GM23338 (cell line): ENCODE measurements around the gene TNFRSF4. TPM values are rescaled to one million over a fixed set of nuclear protein-coding genes. Genes with fewer than 3 reads are reported as not detected.

Experiments used
- ATAC-seq: fragments of 200-7000 bp; cut with Tn5 transposase; 3 replicates; pipeline ENCODE4 v1.9.1; 2020
- DNase-seq: peaks from one replicate; pipeline ENCODE4 v3.0.0-alpha.2; 2015; ENCODE audit warnings: low spot score
- H2AFZ ChIP-seq: fragments of 200-600 bp; sonication (generic); 2 replicates; pipeline ENCODE4 v1.8.0; 2016; ENCODE audit warnings: antibody characterized with exemption, mild to moderate bottlenecking, moderate library complexity
- H3F3A ChIP-seq: fragments of 200-600 bp; sonication (generic); replicated peaks from 2 replicates; pipeline ENCODE4 v1.8.0; 2017; ENCODE audit warnings: antibody characterized with exemption, mixed run types, low read depth
- H3K27ac ChIP-seq: fragments of 200-600 bp; sonication (generic); 2 replicates; pipeline ENCODE4 v1.6.1; 2016; ENCODE audit warnings: low read depth
- H3K27me3 ChIP-seq: fragments of 200-600 bp; sonication (generic); 2 replicates; pipeline ENCODE4 v1.8.0; 2016; ENCODE audit warnings: mild to moderate bottlenecking, mixed run types, moderate library complexity; ENCODE audit not compliant: insufficient read depth
- H3K36me3 ChIP-seq: fragments of 200-600 bp; sonication (generic); 2 replicates; pipeline ENCODE4 v1.8.0; 2016; ENCODE audit warnings: mild to moderate bottlenecking; ENCODE audit not compliant: insufficient read depth
- H3K4me1 ChIP-seq: fragments of 200-600 bp; sonication (generic); 2 replicates; pipeline ENCODE4 v1.8.0; 2016; ENCODE audit warnings: mild to moderate bottlenecking, moderate library complexity; ENCODE audit not compliant: insufficient read depth
- H3K4me2 ChIP-seq: fragments of 200-600 bp; sonication (generic); 2 replicates; pipeline ENCODE4 v1.7.1; 2017; ENCODE audit warnings: mixed run types
- H3K4me3 ChIP-seq: fragments of 200-600 bp; sonication (generic); 2 replicates; pipeline ENCODE4 v1.6.1; 2016; ENCODE audit warnings: mixed run types
- H3K79me2 ChIP-seq: fragments of 200-600 bp; sonication (generic); replicated peaks from 2 replicates; pipeline ENCODE4 v1.8.0; 2017; ENCODE audit warnings: mild to moderate bottlenecking; ENCODE audit not compliant: insufficient read depth
- H3K9me2 ChIP-seq: fragments of 200-600 bp; sonication (generic); 2 replicates; pipeline ENCODE4 v1.8.0; 2017; ENCODE audit not compliant: insufficient read depth
- H4K20me1 ChIP-seq: fragments of 200-600 bp; sonication (generic); replicated peaks from 2 replicates; pipeline ENCODE4 v1.8.0; 2017; ENCODE audit warnings: mild to moderate bottlenecking; ENCODE audit not compliant: insufficient read depth
- H3K27ac Mint-ChIP-seq: 2 replicates; pipeline ENCODE4 v1.8.0; 2020; ENCODE audit warnings: inconsistent platforms, mild to moderate bottlenecking, moderate library complexity, mixed read lengths
- H3K27me3 Mint-ChIP-seq: 3 replicates; pipeline ENCODE4 v1.8.0; 2022; ENCODE audit warnings: low read depth, mild to moderate bottlenecking, moderate library complexity, mixed read lengths, inconsistent platforms; ENCODE audit not compliant: insufficient read depth, poor library complexity
- H3K36me3 Mint-ChIP-seq: 3 replicates; pipeline ENCODE4 v1.8.0; 2021; ENCODE audit warnings: low read depth, mild to moderate bottlenecking, inconsistent platforms, moderate library complexity, mixed read lengths
- H3K4me1 Mint-ChIP-seq: 3 replicates; pipeline ENCODE4 v1.8.0; 2020; ENCODE audit warnings: mild to moderate bottlenecking, inconsistent platforms, mixed read lengths
- H3K4me3 Mint-ChIP-seq: 3 replicates; pipeline ENCODE4 v1.8.0; 2021; ENCODE audit warnings: moderate library complexity, mild to moderate bottlenecking, inconsistent platforms, mixed read lengths
- H3K9me3 Mint-ChIP-seq: 3 replicates; pipeline ENCODE4 v1.8.0; 2020; ENCODE audit warnings: moderate library complexity, mild to moderate bottlenecking, inconsistent platforms, mixed read lengths
- CREB1 ChIP-seq: fragments of 250-450 bp; sonication (Bioruptor Pico); IDR thresholded peaks from 2 replicates; pipeline ENCODE4 v1.5.0; 2020; ENCODE audit warnings: low read depth, mild to moderate bottlenecking, moderate library complexity
- CTCF ChIP-seq, 2 experiments: fragments of 200-600 bp in 1 of 2; sonication (generic) in 1 of 2; conservative IDR thresholded peaks; 2 replicates each; pipeline versions ENCODE4 v1.5.1 to v1.6.1; 2016 to 2017; ENCODE audit warnings: antibody characterized with exemption in 2 of 2, low read depth in 2 of 2, mild to moderate bottlenecking in 2 of 2, moderate library complexity in 1 of 2
- ETS1 ChIP-seq: IDR thresholded peaks from 2 replicates; pipeline ENCODE4 v1.6.1; 2016; ENCODE audit warnings: antibody characterized with exemption
- EZH2 ChIP-seq: fragments of 200-600 bp; sonication (generic); IDR thresholded peaks from one replicate; pipeline ENCODE4 v1.8.0; 2017; ENCODE audit warnings: antibody characterized with exemption, mild to moderate bottlenecking, low read depth; ENCODE audit not compliant: unreplicated experiment
- EZH2phosphoT487 ChIP-seq: fragments of 200-600 bp; sonication (generic); IDR thresholded peaks from one replicate; pipeline ENCODE4 v1.8.1; 2018; ENCODE audit warnings: antibody characterized with exemption; ENCODE audit not compliant: unreplicated experiment
- NANOG ChIP-seq: IDR thresholded peaks from 2 replicates; pipeline ENCODE4 v1.6.1; 2016; ENCODE audit warnings: antibody characterized with exemption, borderline replicate concordance
- POLR2AphosphoS5 ChIP-seq: IDR thresholded peaks from 2 replicates; pipeline ENCODE4 v1.6.1; 2016; ENCODE audit warnings: antibody characterized with exemption, low read depth
- STAT1 ChIP-seq: IDR thresholded peaks from one replicate; pipeline ENCODE4 v1.6.1; 2016; ENCODE audit warnings: antibody characterized with exemption; ENCODE audit not compliant: unreplicated experiment
- ZNF114 ChIP-seq: fragments of 250-450 bp; sonication (Bioruptor Pico); IDR thresholded peaks from 2 replicates; pipeline ENCODE4 v1.5.0; 2020; ENCODE audit warnings: mild to moderate bottlenecking, moderate library complexity
- ZNF462 ChIP-seq: fragments of 250-450 bp; sonication (Bioruptor Pico); IDR thresholded peaks from 2 replicates; pipeline ENCODE4 v1.5.0; 2020; ENCODE audit warnings: mild to moderate bottlenecking, moderate library complexity
- polyA plus RNA-seq: library from polyadenylated mRNA; unstranded; fragments of >200 nt; fragmentation: Nextera tagmentation; extraction: Ambion mirVana; gene quantifications from 2 replicates; pipeline ENCODE4 v1.2.1, GENCODE V29; 2016
- total RNA-seq: library from RNA; depleted of rRNA; stranded (reverse); fragments of >200 nt; shearing (Covaris generic); gene quantifications from 2 replicates; pipeline ENCODE4 v1.2.3, GENCODE V29; 2014

TNFRSF4 gene
- total and polyA plus RNA-seq, 2 experiments from 2014 or later, result not detected

GRCh38 chr1:1204998-1205768 is 8.8 kb downstream of the TNFRSF4 start (continued):
- no peak for TF ChIP-seq ZNF462 (CRISPR knock-in tag)
- no peak for TF ChIP-seq EZH2
- TF ChIP-seq CTCF (conservative IDR thresholded peaks at IDR 0.05; ENCODE audit: low read depth in 2 of 2), result no peak

GRCh38 chr1:1204425-1204920 is 9.5 kb downstream of the TNFRSF4 start:
- ATAC-seq (no peak), DNase-seq (no peak)
- Histone ChIP-seq H3K36me3 (no peaks in the 10 kb centered on the region), H3K9me2 (no peaks in the 10 kb centered on the region), H3K4me1 (no peaks in the 10 kb centered on the region), H3K4me3 (no peak overlapping the region), H3K79me2 (no peaks in the 10 kb centered on the region), H3K4me2 (no peak overlapping the region), H4K20me1 (no peaks in the 10 kb centered on the region), H3K27ac (no peak overlapping the region), H3K27me3 (peaks cover 13% of the 10 kb centered on the region; the same call in 1 of the 2 replicates), H3F3A (no peaks in the 10 kb centered on the region), H2AFZ (no peak overlapping the region)
- Mint-ChIP-seq H3K27me3 (peaks cover 10% of the 10 kb centered on the region), H3K9me3 (no peaks in the 10 kb centered on the region; the same call in 2 of the 3 replicates), H3K36me3 (no peaks in the 10 kb centered on the region), H3K27ac (no peak overlapping the region), H3K4me3 (no peak overlapping the region), H3K4me1 (no peaks in the 10 kb centered on the region; the same call in 2 of the 3 replicates)
- TF ChIP-seq ETS1 (no peak), POLR2AphosphoS5 (no peak), ZNF114 (CRISPR knock-in tag) (no peak), NANOG (no peak), EZH2phosphoT487 (no peak), STAT1 (no peak), CREB1 (no peak)
